BJ (cell line): ENCODE measurements around the gene OLFML1. TPM values are rescaled to one million over a fixed set of nuclear protein-coding genes. Genes with fewer than 3 reads are reported as not detected.

Experiments used
- CTCF ChIA-PET: fragments of 350-600 bp; formaldehyde crosslinking; extraction: SDS; loops from one replicate; lab custom pipeline; 2021; ENCODE audit warnings: antibody characterized with exemption, inconsistent platforms; lab: Yijun Ruan, JAX
- POLR2A ChIA-PET: fragments of 300-600 bp; sonication (Branson Sonifier 250); formaldehyde crosslinking; extraction: SDS; loops from one replicate; lab custom pipeline; 2021; ENCODE audit warnings: antibody characterized with exemption; lab: Charles Lee
- DNase-seq: peaks from one replicate; pipeline ENCODE4 v3.0.0-alpha.2; 2011; ENCODE audit warnings: low read depth
- H3K27me3 ChIP-seq: 2 replicates; pipeline ENCODE4 v1.6.0; 2011; ENCODE audit warnings: low read length; ENCODE audit not compliant: control insufficient read depth, insufficient read depth
- H3K36me3 ChIP-seq: 2 replicates; pipeline ENCODE4 v1.5.1; 2011; ENCODE audit warnings: low read length; ENCODE audit not compliant: control insufficient read depth, insufficient read depth
- H3K4me3 ChIP-seq: 2 replicates; pipeline ENCODE4 v1.5.1; 2011; ENCODE audit warnings: low read depth, mild to moderate bottlenecking, control low read depth, low read length
- polyA plus RNA-seq: library from polyadenylated mRNA; depleted of rRNA; stranded (reverse); fragments of >200 nt; gene quantifications from 2 replicates; pipeline ENCODE4 v1.2.3, GENCODE V29; 2011
- TF ChIP-seq, protein P1 (sequence below): IDR thresholded peaks from 2 replicates; pipeline ENCODE4 v1.5.1; 2011; ENCODE audit warnings: low read depth, mild to moderate bottlenecking, control low read depth, inconsistent platforms, low read length, moderate library complexity; ENCODE audit not compliant: insufficient read depth

Gene OLFML1
- polyA plus RNA-seq, 1 experiment = 1.1 TPM

GRCh38 chr11:7525424-7525823 is 40.1 kb downstream of the OLFML1 start:
- no peak for DNase-seq
- POLR2A ChIA-PET = no interaction called here
- TF ChIP-seq, protein P1, sequence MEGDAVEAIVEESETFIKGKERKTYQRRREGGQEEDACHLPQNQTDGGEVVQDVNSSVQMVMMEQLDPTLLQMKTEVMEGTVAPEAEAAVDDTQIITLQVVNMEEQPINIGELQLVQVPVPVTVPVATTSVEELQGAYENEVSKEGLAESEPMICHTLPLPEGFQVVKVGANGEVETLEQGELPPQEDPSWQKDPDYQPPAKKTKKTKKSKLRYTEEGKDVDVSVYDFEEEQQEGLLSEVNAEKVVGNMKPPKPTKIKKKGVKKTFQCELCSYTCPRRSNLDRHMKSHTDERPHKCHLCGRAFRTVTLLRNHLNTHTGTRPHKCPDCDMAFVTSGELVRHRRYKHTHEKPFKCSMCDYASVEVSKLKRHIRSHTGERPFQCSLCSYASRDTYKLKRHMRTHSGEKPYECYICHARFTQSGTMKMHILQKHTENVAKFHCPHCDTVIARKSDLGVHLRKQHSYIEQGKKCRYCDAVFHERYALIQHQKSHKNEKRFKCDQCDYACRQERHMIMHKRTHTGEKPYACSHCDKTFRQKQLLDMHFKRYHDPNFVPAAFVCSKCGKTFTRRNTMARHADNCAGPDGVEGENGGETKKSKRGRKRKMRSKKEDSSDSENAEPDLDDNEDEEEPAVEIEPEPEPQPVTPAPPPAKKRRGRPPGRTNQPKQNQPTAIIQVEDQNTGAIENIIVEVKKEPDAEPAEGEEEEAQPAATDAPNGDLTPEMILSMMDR = no peak

DNA sequence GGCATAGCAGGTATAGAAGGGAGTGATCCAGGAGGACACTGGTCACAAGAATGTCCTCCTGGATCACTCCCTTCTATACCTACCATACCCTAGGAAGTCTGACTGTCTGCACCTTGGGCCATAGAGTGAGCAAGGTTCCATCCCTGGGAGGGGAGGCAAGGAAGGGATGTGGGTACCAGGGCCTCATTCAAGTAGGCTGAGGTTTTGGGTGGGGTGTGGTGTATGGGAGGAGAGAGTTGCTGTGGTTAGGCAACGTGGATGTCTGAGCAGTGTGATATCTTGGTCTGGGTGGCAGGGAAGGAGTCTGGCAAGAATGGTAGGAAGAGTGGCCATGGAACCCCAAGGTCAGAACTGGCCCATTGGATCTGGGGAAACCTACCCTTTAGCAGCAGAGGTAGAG is 41.7 kb downstream of the OLFML1 start:
- POLR2A ChIA-PET = no interaction called here
- Histone ChIP-seq H3K36me3 (no peaks in the 10 kb centered on the region), H3K27me3 (peaks cover 4% of the 10 kb centered on the region; the same call in 1 of the 2 replicates), H3K4me3 (no peak overlapping the region)
- TF ChIP-seq, protein P1 = no peak
- no peak for DNase-seq
- CTCF ChIA-PET = no interaction called here

More at GRCh38 chr11:7525424-7525823, 40.1 kb downstream of the OLFML1 start:
- CTCF ChIA-PET = no interaction called here
- Histone ChIP-seq H3K36me3 (no peaks in the 10 kb centered on the region), H3K4me3 (no peak overlapping the region), H3K27me3 (peaks cover 4% of the 10 kb centered on the region; the same call in 1 of the 2 replicates)

DNA sequence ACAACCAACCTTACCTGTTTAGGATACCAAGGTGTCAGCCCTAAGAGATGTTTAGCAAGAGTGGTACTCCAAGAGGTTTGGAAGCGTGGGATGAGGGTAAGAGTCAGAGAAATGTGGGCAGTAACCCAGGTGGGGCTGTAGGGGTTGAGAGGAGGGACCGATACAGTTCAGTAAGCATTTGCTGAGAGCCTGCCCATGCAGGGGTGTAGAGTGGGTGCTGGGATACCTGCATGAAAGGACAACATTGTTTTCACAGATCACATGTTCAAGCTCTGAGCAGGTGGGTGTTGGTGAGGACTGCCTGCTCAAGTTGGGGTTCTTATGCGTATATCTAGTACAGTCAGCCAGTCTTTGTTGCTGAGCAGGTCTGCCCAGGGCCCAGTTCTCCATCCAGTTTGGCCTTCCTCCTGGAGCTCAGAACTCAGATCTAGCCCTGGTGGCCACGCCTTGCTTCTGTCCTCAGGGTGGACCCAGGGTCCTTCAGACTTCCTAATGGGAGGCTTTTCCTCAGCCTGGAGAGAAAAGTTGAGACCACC is 43.3 kb downstream of the OLFML1 start:
- H3K4me3 ChIP-seq = no peak overlapping the region
- TF ChIP-seq, protein P1 = no peak
- H3K27me3 ChIP-seq = peaks cover 2% of the 10 kb centered on the region; the same call in 1 of the 2 replicates
- H3K36me3 ChIP-seq = no peaks in the 10 kb centered on the region
- ChIA-PET POLR2A (no interaction called here), CTCF (interaction anchor here (0.6 kb wide), 1 partner anchor 10 kb away, joined by 3 read pairs; no protein-coding TSS in a partner anchor)
- no peak for DNase-seq

DNA sequence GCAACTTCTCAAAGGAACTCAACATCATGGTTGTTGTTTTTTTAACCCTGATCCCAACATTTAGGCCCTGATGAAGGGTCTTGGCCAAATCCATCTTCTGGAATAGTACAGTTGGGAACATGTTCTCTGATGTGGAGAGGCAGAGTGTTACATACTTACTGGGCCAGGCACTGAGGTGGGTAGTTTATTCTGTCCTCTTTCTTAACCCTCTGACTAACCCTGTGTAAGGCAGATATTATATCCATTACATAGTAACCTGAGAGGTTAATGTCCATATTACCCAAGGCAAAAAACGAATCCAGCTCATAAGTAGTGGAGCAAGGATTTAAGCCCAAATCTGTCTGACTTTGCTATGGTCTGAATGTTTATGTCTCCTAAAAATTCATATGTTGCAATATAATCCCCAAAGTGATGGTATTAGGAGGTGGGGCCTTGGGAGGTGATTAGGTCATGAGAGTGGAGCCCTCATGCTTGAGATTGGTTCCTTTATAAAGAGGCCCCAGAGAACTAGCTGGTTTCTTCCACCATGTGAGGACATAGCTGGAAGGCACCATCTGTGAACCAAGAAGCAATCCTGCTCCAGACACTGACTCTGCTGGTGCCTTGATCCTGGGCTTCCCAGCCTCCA is 44.8 kb downstream of the OLFML1 start:
- no peak for DNase-seq
- no peak overlapping the region for H3K4me3 ChIP-seq
- POLR2A ChIA-PET = no interaction called here
- H3K27me3 ChIP-seq = no peaks in the 10 kb centered on the region
- TF ChIP-seq, protein P1 = no peak
- no peaks in the 10 kb centered on the region for H3K36me3 ChIP-seq
- CTCF ChIA-PET = interaction anchor here (0.6 to 2.1 kb wide), 3 partner anchors 10 to 135 kb away, joined by 3 to 7 read pairs (median 4); partner anchors contain the start of gene PPFIBP2

GRCh38 chr11:7531011-7531410 is 45.7 kb downstream of the OLFML1 start:
- H3K36me3 ChIP-seq = no peaks in the 10 kb centered on the region
- DNase-seq = no peak
- no peak overlapping the region for H3K4me3 ChIP-seq
- H3K27me3 ChIP-seq = peaks cover 1% of the 10 kb centered on the region; the same call in 1 of the 2 replicates
- TF ChIP-seq, protein P1 = no peak
- POLR2A ChIA-PET = no interaction called here
- CTCF ChIA-PET = interaction anchor here (1.5 to 2.1 kb wide), 2 partner anchors 9 to 17 kb away, joined by 4 to 7 read pairs; partner anchors contain the start of gene PPFIBP2
